ENCODE data around the gene TMPRSS6. TPM values are rescaled to one million over a fixed set of nuclear protein-coding genes. Genes with fewer than 3 reads are reported as not detected.

The TMPRSS6 gene
- total RNA-seq, 1 donor from 2014 or later = not detected

DNA sequence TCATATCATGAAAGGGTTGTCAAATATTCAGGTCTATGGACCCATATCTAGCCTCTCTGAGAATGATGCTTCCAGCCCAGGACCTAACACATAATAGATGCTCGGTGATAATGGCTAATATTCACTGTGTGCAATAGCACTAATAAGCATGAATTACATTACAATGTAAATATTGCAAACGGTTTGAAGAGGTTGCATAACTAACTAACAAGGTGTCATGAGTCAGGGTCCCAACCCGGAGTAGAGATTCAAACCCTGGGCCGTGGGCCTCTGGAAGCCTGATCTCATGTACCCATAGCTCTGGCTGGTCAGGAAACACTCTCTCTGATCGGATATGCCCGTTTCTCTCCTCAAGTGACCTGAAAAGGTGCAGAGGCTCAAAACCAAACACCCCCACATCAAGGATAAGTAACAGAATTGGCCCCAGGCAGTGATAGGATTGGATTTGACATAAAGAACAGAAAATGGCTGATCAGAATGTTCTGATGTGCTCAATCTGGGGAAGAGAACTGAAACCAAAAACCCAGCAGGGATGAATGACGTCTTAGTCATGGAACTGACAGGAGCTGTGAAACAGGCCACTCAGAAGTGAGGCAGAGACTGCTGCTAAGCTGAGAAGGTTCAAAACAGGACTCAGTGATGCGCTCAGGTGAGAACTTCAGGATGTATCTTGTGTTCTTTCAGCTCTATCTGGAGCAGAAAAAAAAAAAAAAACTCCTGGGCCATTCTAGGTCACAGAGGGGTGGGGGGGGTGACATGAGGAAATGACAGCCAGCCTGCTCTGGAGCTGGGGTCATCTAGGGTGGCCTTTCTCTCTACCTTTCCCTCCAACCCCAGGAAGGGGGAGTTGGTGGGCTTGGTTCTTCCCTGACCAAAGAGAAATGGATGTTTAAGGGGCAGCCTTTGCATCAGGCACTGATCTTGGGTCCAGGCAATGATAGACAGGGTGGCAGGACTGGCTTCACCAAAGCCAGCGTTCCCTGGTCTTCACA lies 64.6 kb downstream of the TMPRSS6 start:
- DNase-seq (ENCODE audit: low spot score) (no peak), ATAC-seq (no peak)
- intact Hi-C loops (cut with DNase I) = no loop called here

DNA sequence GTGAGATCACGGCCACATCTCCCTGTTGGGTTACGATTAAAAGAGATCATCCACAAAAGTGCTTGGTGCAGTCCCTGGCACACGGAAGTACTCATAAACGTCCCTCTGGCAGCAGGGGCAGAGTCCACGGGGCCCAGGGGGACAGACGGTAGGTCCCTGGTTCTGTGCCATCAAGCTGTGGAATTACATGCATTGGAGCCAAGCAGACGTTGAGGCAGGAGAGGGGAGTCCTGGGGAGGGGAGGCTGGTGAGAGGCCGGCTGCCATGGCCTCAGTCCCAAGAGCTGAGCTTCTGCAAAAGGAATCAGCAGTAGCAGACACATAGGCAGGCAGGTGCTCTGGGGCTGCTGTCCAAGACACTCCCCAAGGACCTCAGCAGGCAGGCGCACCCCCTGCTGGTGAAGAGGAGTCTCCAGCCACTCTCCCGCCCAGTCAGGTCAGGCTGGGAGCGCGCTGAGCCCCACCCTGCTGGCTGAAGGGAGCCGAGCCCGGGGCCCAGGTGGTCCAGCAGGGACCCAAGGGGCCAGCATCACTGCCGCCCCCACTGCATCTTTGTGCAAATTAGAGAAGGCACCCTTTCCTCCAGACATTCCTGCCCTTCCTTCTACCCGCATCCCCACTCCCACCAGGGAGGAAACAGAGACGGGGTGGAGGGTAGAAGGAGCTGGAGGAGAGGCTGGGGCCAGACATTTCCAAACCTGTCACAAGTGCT lies 65.5 kb downstream of the TMPRSS6 start:
- DNase-seq (ENCODE audit: low spot score) (no peak), ATAC-seq (peak; percentile 71)
- intact Hi-C loops (cut with DNase I) = no loop called here

DNA sequence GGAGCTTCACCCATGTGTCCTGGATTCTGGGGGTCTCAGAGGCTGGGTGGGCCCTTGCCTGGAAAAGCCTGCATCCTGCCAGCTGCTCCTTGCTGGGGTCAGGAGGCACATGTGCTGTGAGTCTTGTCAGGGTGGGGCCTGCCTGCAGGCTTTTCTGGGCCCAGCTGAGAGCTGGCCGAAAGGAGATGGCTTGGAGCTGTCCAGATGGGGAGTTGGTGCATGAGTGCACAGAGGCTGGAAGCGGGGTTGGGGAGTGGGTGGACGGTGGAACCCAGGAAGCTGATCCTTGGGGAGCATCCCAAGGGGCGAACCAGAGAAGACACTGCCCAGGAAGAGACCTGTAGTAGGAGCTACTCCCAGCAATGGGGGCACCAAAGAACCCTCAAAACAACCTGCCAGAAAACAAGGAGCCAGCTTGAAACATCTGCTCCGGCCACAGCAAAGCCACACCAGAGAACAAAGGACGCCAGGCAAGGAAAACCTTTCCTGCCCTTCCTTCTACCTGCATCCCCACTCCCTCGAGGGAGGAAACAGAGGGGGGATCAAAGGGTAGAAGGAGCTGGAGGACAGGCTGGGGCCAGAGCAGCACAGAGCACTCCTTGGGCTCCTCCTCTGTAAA lies 66.2 kb downstream of the TMPRSS6 start:
- intact Hi-C loops (cut with DNase I) = no loop called here
- DNase-seq (ENCODE audit: low spot score) = no peak
- no peak for ATAC-seq

DNA sequence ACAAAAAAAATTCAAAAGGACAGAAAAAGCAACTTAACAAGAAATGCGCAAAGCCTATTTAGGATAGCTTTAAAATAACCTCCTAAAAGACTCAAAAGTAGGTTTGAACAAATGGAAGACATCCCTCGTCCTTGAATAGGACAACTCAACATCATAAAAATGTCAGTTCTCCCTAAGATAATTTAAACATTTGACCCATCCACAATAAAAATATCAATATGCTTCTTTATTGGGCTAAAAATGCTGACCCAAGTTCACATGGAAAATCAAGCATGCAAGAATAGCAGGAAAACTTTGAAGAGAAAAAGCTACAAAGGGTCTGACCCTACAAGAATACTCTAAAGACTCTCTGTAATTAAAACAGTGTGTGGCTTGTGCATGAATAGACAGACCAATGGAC lies 70.0 kb downstream of the TMPRSS6 start:
- ATAC-seq = peak; percentile 70
- no peak for DNase-seq (ENCODE audit: low spot score)

DNA sequence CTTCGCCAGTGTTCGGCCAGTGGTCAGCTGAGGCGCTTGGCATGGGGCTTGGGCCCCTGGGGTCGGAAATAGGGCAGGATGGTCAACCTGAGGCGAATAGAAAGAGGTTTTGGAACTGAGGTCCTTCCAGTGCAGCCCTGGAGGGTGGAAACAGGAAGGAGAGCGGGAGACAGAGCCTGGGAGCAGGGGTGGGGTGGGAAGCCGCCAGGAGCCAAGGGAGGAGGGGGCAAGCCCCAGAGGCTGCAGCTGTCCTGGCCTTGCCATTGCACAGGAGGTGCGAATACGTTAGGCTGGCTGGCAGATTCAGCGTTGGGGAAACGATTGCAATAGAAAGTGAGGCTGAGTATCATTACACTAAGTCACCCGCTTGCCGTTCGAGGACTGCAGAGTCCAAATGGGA lies 71.8 kb downstream of the TMPRSS6 start:
- ATAC-seq (no peak), DNase-seq (ENCODE audit: low spot score) (no peak)
- intact Hi-C loops (cut with DNase I) = no loop called here

More for the DNA sequence above, 70.0 kb downstream of the TMPRSS6 start:
- intact Hi-C loops (cut with DNase I) = no loop called here

DNA sequence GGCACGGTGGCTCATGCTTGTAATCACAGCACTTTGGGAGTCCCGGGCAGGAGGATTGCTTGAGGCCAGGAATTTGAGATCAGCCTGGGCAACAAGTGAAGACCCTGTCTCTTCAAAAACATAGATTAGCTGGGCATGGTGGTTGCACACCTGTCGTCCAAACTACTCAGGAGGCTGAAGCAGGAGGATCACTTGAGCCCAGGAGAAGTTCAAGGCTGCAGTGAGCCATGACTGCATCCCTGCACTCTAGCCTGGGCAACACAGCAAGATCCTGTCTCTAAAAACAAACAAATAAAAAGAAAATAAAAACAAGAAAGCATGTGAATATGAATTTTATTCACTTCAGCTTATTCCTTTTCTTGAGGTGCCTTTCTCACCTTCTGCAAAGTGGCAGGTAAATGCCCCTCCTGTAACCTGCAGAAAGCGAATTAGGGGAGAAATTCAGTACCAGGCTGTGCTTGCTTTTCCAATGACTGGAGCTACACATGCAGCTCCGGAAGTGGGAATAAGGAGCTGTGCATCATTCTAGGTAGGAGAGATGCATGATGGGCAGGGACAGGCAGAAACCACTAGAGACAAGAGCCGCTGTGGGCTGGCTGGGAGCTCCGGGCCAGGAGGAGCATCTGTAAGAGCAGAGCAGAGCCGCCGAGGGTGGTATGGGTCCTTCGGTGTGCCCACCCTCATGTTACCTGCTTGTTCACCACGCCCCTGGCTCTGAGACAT lies 72.7 kb downstream of the TMPRSS6 start:
- DNase-seq (ENCODE audit: low spot score) (no peak), ATAC-seq (no peak)
- intact Hi-C loops (cut with DNase I) = no loop called here

DNA sequence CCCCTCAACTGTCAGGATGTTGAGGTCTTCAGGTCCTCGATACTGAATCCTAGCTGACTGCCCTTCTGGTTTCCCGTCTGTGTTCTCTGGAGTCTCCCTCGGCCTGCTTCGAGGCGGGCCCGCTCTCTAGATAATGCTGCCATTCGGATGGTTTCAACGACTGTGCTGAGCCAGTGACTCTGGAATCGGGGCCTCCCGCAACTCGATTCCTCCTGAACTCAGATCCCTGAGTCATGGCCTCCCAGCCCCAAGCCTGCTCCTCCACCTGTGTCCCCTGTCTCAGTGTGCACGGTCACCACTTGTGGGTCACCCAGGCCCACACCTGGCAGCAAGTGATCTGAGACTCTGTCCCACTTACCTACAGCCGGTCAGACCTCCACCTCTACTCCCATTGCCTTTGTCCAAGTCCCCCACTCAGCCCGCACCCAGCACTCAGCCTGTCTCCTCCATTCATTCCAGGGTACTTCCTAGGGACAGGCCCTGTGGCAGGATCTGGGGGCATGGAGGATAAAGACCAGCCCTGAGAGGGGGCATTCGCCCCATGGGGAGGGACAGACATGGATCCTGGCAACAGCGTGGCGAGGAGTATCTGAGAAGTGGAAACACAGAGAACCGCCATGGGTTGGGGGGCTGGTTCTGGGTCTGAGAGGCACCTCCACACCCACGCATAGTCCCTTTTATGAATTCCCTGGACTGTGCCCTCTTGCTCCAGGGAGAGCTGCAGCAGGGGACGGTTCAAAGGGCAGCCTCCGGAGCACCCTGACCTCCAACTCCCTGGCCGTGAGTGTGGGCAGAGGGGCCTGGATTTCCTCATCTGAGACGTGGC lies 75.7 kb downstream of the TMPRSS6 start:
- DNase-seq (ENCODE audit: low spot score) (no peak), ATAC-seq (no peak)
- intact Hi-C loops (cut with DNase I) = no loop called here

DNA sequence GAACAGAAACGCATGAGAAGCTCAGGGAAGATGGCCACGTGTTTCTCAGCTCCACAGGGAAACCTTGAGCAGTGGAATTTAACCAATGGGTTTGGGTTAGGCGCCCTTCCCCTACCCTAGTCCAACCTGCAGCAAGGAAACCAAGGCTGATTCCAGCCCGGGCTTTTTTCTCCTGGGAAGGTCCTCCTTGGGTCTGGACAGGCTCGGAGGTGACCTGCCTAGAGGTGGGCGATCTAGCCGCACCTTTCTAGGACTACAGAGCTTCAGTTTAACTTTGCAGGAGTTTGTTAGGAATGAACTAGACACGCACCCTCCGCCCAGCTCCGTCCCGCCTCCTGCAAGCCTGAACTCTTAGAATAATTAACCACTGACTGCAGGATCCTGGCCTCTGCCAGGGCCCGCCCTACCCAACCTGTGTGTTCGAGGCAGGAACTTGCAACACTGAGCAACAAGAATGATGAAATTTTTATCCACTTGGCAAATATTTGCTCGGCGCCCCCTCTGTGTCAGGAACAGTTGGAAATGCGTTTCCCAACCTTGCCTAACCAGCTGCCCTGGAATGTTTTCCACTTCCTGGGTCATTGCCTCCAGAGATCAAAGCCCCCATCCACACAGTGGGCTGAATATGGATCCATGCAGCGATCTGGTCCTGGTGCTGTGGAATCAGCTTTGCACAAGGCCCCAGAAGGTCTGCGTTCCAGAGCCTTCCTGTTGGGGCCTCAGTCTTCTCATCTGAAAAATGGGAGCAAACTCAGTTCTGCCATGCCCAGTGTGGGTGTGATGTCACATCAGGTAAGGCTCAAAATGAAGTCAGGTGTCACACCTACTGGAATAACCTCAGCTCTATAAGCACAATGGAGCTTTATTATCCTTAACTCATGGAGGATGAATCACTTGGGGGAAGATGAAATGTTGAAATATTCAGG lies 76.7 kb downstream of the TMPRSS6 start:
- peak; percentile 72 for ATAC-seq
- intact Hi-C loops (cut with DNase I) = no loop called here
- no peak for DNase-seq (ENCODE audit: low spot score)

DNA sequence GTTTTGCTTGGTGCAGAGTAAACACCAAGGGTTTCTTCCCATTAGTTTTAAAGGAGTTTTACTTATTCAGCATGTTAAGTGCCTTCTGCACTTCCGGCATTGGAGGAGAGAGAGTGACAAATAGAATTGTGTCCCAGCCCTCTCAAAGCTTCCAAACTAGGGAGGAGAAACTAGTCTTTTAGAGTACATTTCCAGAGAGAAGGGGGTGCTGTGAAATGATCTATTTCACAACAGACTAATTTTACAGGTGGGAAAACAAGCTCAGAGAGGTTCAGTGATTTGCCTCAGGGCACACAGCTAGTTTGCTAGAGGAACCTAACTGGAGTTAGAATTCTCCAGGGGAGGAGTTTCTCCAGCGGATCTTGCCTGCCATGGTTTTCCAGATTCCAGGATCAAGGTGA lies 77.4 kb downstream of the TMPRSS6 start:
- intact Hi-C loops (cut with DNase I) = no loop called here
- no peak for DNase-seq (ENCODE audit: low spot score)
- no peak for ATAC-seq

DNA sequence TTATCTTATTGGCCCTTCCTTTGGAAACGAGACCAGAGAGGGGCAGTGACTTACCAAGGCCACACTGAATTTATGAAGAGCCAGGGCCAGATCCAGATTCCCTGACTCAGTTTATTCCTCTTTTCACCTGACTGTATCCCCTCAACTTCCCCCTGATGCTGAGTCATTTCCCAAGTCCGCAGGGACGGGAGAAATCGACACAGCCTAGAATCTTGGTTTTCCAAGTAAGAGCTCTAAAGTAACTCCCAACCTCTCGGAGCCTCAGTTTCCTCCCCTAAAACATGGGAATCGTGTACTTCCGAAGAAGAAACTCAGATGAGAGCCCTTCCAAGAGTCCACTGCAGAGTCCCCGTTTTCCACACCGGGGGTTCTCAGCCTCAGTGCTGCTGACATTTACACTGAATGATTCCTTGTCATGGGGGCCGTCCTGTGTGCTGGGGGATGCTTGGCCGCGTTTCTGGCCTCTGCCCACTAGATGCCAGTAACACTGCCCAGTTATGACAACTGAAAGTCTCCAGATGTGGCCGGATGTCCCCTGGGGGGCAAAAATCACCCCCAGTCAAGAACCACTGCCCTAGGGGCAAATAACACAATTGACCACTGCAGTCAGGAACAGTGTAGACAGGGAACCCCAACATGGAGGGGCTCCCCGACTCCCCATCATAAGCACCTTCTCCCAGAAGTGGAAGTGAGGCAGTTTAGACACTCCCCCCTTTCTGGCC lies 78.8 kb downstream of the TMPRSS6 start:
- no peak for DNase-seq (ENCODE audit: low spot score)
- intact Hi-C loops (cut with DNase I) = no loop called here
- ATAC-seq = peak; percentile 7

DNA sequence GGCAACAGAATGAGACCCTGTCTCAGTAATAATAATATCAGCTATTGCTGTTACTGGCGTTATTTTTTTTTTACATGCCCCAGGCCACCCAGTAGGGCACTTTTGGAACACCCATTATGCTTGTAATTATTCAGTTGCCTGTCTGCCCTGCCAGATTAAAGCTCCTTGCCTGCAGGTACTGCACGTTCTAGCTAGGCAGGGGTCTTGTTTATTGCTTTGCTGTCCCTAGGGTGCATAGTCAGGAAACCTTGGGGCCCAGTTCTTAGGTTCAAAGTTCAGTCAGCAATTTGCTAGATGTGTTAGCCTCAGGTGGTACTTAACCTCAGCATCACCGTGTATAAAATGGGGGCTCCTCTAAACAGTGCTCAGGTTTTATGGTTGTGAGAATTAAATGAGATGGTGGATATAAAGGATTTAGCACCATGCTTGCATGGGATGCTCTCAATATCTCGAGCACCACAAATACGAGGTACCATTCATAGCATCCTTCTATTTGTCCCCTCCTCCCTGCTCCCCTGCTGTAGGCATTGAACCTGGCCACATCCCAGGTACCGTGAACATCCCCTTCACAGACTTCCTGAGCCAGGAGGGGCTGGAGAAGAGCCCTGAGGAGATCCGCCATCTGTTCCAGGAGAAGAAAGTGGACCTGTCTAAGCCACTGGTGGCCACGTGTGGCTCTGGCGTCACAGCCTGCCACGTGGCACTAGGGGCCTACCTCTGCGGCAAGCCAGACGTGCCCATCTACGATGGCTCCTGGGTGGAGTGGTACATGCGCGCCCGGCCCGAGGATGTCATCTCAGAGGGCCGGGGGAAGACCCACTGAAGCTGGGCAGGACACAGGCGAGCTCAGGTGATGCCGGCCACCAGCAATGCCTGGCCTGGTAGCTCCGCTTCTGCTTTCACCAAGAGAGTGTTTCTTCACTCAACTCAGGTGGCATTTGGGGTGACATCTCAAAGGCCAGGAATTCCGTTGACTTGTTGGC lies 80.5 kb downstream of the TMPRSS6 start:
- DNase-seq (ENCODE audit: low spot score) (no peak), ATAC-seq (no peak)
- intact Hi-C loops (cut with DNase I) = no loop called here

DNA sequence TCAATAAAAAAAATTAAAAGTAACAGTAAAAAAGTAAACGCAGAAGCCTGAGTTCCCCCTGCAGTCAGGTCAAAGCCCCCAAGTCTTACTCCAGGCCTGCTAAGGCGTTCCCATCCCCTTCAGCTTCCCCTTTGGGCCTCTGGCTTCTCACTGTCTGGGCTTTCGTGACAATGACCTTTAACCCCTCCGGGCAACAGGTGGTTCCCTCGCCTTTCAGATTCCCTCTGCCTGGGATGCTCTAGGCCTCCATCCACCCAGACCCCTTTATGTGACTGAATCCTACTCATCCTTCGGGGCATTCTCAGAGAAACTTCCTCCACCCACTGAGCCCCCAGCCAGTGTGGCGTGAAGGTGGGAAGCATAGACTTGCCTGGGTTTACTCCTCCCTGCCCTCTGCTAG lies 82.0 kb downstream of the TMPRSS6 start:
- no peak for ATAC-seq
- intact Hi-C loops (cut with DNase I) = no loop called here
- DNase-seq (ENCODE audit: low spot score) = no peak

DNA sequence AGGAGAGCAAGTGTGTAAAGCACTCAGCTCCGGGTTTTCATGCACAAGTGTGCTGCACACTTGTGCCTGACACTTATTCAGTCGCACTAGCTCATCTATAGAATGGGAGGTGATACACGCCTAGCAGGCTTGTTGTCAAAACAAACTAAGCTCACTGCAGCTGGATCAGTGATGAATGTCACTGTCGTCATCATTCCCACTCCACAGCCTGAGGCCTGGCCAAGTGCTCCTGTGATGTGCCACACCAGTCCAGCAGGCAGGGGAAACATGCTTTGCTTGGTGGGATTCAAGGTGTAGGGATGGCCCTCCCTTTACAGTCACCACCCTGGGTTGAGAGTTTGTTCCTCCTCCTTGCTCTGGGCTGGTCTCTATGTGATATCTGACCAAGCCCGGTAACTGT lies 83.2 kb downstream of the TMPRSS6 start:
- ATAC-seq = no peak
- intact Hi-C loops (cut with DNase I) = no loop called here
- no peak for DNase-seq (ENCODE audit: low spot score)

DNA sequence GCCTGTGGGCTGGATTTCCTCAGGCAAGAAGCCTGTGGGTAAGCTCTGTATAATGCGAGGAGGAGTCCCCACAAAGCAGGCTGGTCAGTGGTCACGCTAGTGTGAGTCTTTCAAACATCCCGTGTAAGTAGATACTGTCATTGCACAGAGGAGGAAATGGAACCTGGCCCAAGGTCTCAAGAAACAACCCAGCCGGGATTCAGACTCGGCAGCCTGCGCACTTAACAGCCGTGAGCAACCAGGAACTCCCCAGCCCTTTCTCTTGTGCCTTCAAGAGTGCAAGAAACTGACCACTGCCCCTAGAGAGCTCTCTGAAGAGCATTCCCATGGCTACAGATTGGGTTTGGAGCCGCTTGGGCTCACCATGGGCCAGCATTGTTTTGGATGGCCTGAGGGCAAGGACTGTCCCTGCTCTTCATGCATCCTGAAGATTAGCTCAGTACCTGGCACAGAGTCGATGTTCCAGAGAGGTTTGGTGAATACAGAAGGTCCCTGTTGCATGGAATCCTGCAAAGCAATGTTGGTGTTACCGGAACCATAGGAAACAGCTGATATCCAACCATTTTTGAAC lies 83.9 kb downstream of the TMPRSS6 start:
- ATAC-seq (no peak), DNase-seq (ENCODE audit: low spot score) (no peak)
- intact Hi-C loops (cut with DNase I) = no loop called here

Data from sciatic nerve (tissue), 2 donors.